ENCODE data around the gene CSF1R. TPM values are rescaled to one million over a fixed set of nuclear protein-coding genes. Genes with fewer than 3 reads are reported as not detected.

Gene CSF1R
- 10 to 100 TPM in 2 of 3 donors, 1 to 10 TPM in 1; 2.9 to 17.0 (median 13.7) TPM for polyA plus RNA-seq

- WGBS, 3 donors: 72 to 86% (median 76%) methylated on average over 9 of the region's 9 CpGs
- H3K27ac ChIP-seq (ENCODE audit: low read depth, low read length): no peak within 1 kb of the TSS
These were observed at the start of gene CSF1R for GRCh38 chr5:150085950-150086715. CSF1R (minus strand) TSS chr5:150086554; CDS start chr5:150086427, 127 bp downstream.

GRCh38 chr5:150135557-150136304 is 49.4 kb upstream of the CSF1R start:
- no peak overlapping the region for H3K27ac ChIP-seq (ENCODE audit: low read depth, low read length)
- WGBS, 3 donors: 72 to 80% (median 77%) methylated on average over 21 of the region's 21 CpGs

- no peak overlapping the region for H3K27ac ChIP-seq (ENCODE audit: low read depth, low read length)
These were observed 47.8 kb upstream of the CSF1R start for GRCh38 chr5:150134198-150134588.

GRCh38 chr5:150133581-150134197 is 47.3 kb upstream of the CSF1R start:
- no peak overlapping the region for H3K27ac ChIP-seq (ENCODE audit: low read depth, low read length)
- WGBS, 3 donors: 69 to 76% (median 72%) methylated on average over 16 of the region's 16 CpGs

More at GRCh38 chr5:150134198-150134588, 47.8 kb upstream of the CSF1R start:
- 59 to 70% (median 69%) methylated on average over 7 of the region's 7 CpGs for WGBS, 3 donors

DNA sequence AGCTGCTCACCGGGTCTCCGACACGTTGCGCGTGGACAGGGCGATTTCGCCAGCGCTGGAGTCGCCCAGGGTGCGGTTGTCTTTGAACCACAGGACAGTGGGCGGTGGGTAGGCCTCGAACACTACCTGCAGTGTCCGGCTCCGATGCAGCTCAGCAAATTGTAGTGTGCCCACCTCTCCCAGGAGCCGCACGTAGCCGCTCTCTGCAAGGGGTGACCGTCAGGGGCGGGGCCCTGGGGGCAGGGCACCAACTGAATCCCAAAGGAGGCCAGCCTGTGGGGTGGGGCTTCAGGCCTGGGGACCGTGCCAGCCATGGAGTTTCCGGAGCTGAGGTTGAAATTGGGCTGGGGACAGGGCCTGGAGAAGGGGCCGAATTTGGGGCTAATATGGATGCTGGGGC is 46.4 kb upstream of the CSF1R start:
- WGBS, 3 donors: 79 to 90% (median 89%) methylated on average over 22 of the region's 22 CpGs
- H3K27ac ChIP-seq (ENCODE audit: low read depth, low read length): no peak overlapping the region

DNA sequence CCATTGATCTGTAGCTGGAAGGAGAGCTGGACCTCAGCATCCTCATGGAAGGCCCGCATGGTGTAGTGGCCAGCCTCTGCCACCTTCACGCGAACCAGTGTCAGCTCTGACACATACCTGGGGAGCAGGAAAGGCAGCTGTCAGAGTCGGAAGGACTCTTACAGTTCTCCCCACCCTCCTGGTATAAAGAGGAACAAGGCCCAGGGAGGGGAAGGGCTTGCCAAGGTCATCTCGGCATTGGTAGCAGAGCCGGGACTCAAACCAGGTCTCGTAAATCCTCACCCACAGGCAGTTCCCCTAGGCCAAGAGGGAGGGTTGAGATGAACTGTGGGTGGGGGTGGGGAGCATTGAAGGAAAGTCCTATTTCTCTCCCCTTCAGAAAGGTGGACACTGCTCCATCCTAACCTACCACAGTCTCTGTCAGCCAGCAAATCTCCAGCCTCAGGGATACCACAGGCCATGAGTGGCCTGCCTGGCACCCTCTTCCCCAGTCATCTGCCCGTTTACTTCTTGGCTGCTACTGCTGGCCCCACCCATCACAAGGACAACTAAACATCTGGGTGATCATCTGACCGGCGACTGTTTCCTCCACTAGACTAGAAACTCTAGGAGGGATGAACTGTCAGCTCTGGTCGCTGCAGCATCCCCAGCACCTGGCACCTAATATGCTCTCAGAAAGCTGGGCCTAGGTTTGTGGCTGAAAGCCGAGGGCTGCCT is 45.8 kb upstream of the CSF1R start:
- no peak overlapping the region for H3K27ac ChIP-seq (ENCODE audit: low read depth, low read length)
- 48 to 69% (median 50%) methylated on average over 12 of the region's 12 CpGs for WGBS, 3 donors

- 85 to 90% (median 89%) methylated on average over 4 of the region's 4 CpGs for WGBS, 3 donors
These were observed 45.1 kb upstream of the CSF1R start for GRCh38 chr5:150131461-150131860.

DNA sequence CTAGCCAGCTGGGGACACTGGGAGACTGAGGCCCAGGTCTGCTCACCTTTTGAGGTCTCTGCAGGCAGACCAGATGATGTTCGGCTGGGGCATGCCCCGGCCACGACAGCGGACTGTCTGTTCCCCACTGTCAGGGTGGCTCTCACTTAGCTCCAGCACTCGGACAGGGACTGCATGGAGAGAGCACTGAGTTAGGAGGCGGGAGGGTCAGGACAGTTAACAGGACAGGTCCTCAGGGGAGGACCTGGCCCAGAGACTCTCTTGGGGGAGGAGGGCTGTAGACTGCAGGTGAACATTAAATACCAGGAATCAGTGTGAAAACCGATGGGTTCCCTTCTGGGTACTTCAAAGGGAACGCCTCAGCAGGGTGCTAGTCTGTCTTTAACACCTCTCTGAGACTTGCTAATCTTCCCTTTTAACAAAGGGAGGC is 44.2 kb upstream of the CSF1R start:
- 75 to 84% (median 77%) methylated on average over 8 of the region's 8 CpGs for WGBS, 3 donors
- no peak overlapping the region for H3K27ac ChIP-seq (ENCODE audit: low read depth, low read length)

More at GRCh38 chr5:150131461-150131860, 45.1 kb upstream of the CSF1R start:
- H3K27ac ChIP-seq (ENCODE audit: low read depth, low read length): no peak overlapping the region

GRCh38 chr5:150129813-150130492 is 43.6 kb upstream of the CSF1R start:
- 33 to 37% (median 35%) methylated on average over 25 of the region's 25 CpGs for WGBS, 3 donors
- H3K27ac ChIP-seq (ENCODE audit: low read depth, low read length): no peak overlapping the region

GRCh38 chr5:150129454-150129812 is 43.1 kb upstream of the CSF1R start:
- 60 to 69% (median 64%) methylated on average over 8 of the region's 8 CpGs for WGBS, 3 donors

GRCh38 chr5:150126921-150127265 is 40.5 kb upstream of the CSF1R start:
- 77 to 86% (median 82%) methylated on average over 6 of the region's 6 CpGs for WGBS, 3 donors

More at GRCh38 chr5:150129454-150129812, 43.1 kb upstream of the CSF1R start:
- no peak overlapping the region for H3K27ac ChIP-seq (ENCODE audit: low read depth, low read length)

GRCh38 chr5:150126199-150126920 is 40.0 kb upstream of the CSF1R start:
- no peak overlapping the region for H3K27ac ChIP-seq (ENCODE audit: low read depth, low read length)
- 82 to 92% (median 87%) methylated on average over 10 of the region's 10 CpGs for WGBS, 3 donors

More at GRCh38 chr5:150126921-150127265, 40.5 kb upstream of the CSF1R start:
- no peak overlapping the region for H3K27ac ChIP-seq (ENCODE audit: low read depth, low read length)

DNA sequence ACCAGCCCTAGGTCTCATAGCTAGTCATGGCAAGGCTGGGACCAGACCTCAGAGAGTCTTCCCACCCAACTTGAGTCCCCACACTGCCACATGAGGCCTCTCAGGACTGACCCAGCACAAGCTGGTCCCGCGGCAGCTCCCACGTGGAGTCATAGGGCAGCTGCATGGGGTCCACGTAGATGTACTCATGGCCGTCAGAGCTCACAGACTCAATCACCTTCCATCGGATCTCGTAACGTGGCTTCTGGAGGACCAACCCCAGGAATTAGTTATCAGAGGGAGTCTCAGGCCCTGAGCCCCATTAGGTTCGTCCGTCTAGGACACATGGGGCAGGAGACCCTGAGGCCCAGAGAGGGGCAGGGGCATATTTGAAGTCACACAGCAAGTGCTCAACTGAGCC is 39.0 kb upstream of the CSF1R start:
- no peak overlapping the region for H3K27ac ChIP-seq (ENCODE audit: low read depth, low read length)
- WGBS, 3 donors: 88 to 96% (median 89%) methylated on average over 10 of the region's 10 CpGs

- H3K27ac ChIP-seq (ENCODE audit: low read depth, low read length): no peak overlapping the region
- 83 to 86% (median 83%) methylated on average over 6 to 8 of the region's 8 CpGs for WGBS, 3 donors
These were observed 38.2 kb upstream of the CSF1R start for GRCh38 chr5:150124596-150124995.

DNA sequence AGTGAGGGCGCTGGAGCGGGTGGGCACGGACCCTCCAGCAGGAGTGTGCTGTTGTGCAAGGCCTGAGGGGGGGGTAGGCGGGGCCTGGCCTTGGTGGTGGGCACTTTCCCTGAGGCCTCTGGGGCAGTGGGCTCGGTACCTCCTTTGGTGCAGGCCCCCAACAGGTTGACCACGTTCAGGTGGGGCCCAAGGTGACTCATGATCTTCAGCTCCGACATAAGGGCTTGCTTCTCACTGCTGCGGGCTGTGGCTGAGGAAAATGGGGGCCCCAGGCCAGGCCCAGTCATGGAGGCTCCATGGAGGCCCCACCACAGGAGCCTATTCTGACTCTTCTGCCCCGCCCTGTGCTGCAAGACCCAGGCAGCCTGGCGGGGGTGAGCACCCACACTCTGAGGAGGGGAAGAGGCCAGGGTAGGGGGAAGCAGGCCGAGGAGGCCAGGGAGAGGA is 37.8 kb upstream of the CSF1R start:
- H3K27ac ChIP-seq (ENCODE audit: low read depth, low read length): no peak overlapping the region
- WGBS, 3 donors: 71 to 83% (median 76%) methylated on average over 11 of the region's 11 CpGs

DNA sequence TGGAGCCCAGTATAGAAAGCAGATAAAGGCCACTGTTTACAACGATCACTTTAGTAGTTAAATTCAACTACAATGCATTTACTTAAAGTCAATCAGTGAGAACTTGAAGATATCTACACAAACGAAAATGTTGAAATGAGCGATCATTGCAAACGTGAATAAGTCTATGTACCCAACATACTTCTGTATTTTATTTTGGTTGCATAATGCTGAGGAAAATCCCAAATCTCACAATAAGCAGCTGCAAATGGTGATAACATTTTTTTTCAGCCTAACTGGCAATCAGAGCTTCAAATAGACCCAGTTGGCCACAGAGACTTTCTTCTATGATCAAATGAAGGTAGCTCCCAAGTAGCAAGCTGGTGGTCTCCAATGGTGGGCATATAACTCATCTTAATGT is 37.2 kb upstream of the CSF1R start:
- no peak overlapping the region for H3K27ac ChIP-seq (ENCODE audit: low read depth, low read length)
- WGBS, 3 donors: 57 to 65% (median 60%) methylated on average over 4 of the region's 4 CpGs

All from adipose tissue (tissue), 3 donors.